Astrocyte (in vitro differentiated cells and primary cell): ENCODE measurements around the gene RPL13.

Source experiments
- CTCF ChIP-seq: IDR thresholded peaks from 2 replicates; pipeline ENCODE4 v1.5.1; 2011; ENCODE audit warnings: low read depth, mild to moderate bottlenecking, inconsistent platforms, low read length, moderate library complexity; ENCODE audit not compliant: insufficient read depth
- EZH2 ChIP-seq: IDR thresholded peaks from 2 replicates; pipeline ENCODE4 v1.6.1; 2012; ENCODE audit warnings: mild to moderate bottlenecking, low read length, inconsistent platforms; ENCODE audit not compliant: insufficient read depth

- TF ChIP-seq CTCF = no peak
- TF ChIP-seq EZH2 = no peak
Observed at GRCh38 chr16:89577055-89577759, 16.7 kb downstream of the RPL13 start.
